Neuronal stem cell (in vitro differentiated cells): ENCODE results near the gene UGT1A4.
A peak's percentile ranks its signal among the peaks of the same experiment; 100 is the strongest.

Source experiments
- DNase-seq: peaks from one replicate; pipeline ENCODE4 v3.0.0-alpha.2; 2013; ENCODE audit warnings: low spot score
- H2AFZ ChIP-seq: one replicate; pipeline ENCODE4 v1.6.1; 2013; ENCODE audit warnings: mild to moderate bottlenecking, low read length, inconsistent platforms
- H2AK5ac ChIP-seq: 2 replicates; pipeline ENCODE4 v1.6.1; 2013; ENCODE audit warnings: low read depth, mild to moderate bottlenecking, inconsistent platforms, low read length, moderate library complexity, mixed read lengths
- H2BK120ac ChIP-seq: 2 replicates; pipeline ENCODE4 v1.6.1; 2013; ENCODE audit warnings: low read depth, mild to moderate bottlenecking, inconsistent platforms, low read length, moderate library complexity, mixed read lengths
- H2BK12ac ChIP-seq: one replicate; pipeline ENCODE4 v1.6.1; 2013; ENCODE audit warnings: low read length, inconsistent platforms
- H2BK15ac ChIP-seq: 2 replicates; pipeline ENCODE4 v1.6.1; 2013; ENCODE audit warnings: mild to moderate bottlenecking, low read length, inconsistent platforms, mixed read lengths
- H2BK5ac ChIP-seq: one replicate; pipeline ENCODE4 v1.6.1; 2013; ENCODE audit warnings: inconsistent platforms, mild to moderate bottlenecking, low read length, moderate library complexity
- H3K14ac ChIP-seq: one replicate; pipeline ENCODE4 v1.6.1; 2013; ENCODE audit warnings: low read length, inconsistent platforms
- H3K18ac ChIP-seq: 2 replicates; pipeline ENCODE4 v1.6.1; 2013; ENCODE audit warnings: low read length, inconsistent platforms
- H3K23ac ChIP-seq: 2 replicates; pipeline ENCODE4 v1.6.1; 2013; ENCODE audit warnings: low read depth, mild to moderate bottlenecking, mixed read lengths, low read length, inconsistent platforms; ENCODE audit not compliant: poor library complexity
- H3K27ac ChIP-seq: replicated peaks from 3 replicates; pipeline ENCODE4 v1.5.1; 2013; ENCODE audit warnings: low read length, inconsistent platforms
- H3K27me3 ChIP-seq, 3 experiments: 2 replicates each; pipeline ENCODE4 v1.6.1; 2013; ENCODE audit warnings: low read length in 3 of 3, mild to moderate bottlenecking in 2 of 3, inconsistent platforms in 1 of 3, low read depth in 1 of 3, mixed read lengths in 1 of 3, moderate library complexity in 1 of 3; ENCODE audit not compliant: control insufficient read depth in 3 of 3, insufficient read depth in 3 of 3
- H3K36me3 ChIP-seq, 2 donors: replicated peaks in 1 of 2; 2 replicates each; pipeline ENCODE4 v1.6.1; 2013; ENCODE audit warnings: low read length in 2 of 2; ENCODE audit not compliant: control insufficient read depth in 2 of 2, insufficient read depth in 2 of 2
- H3K4ac ChIP-seq: 2 replicates; pipeline ENCODE4 v1.6.1; 2013; ENCODE audit warnings: inconsistent platforms, mild to moderate bottlenecking, low read length, moderate library complexity
- H3K4me1 ChIP-seq, 2 donors: 1 replicate in 1 of 2; 2 replicates in 1 of 2; pipeline ENCODE4 v1.6.1; 2013; ENCODE audit warnings: low read length in 2 of 2, low read depth in 1 of 2; ENCODE audit not compliant: control insufficient read depth in 2 of 2, insufficient read depth in 1 of 2
- H3K4me2 ChIP-seq: one replicate; pipeline ENCODE4 v1.6.1; 2013; ENCODE audit warnings: mild to moderate bottlenecking, low read length, inconsistent platforms; ENCODE audit not compliant: insufficient read depth, poor library complexity, severe bottlenecking
- H3K4me3 ChIP-seq, 2 donors: 2 replicates each; pipeline ENCODE4 v1.5.1; 2013; ENCODE audit warnings: low read length in 2 of 2, mild to moderate bottlenecking in 2 of 2, inconsistent platforms in 1 of 2, moderate library complexity in 1 of 2
- H3K79me1 ChIP-seq: one replicate; pipeline ENCODE4 v1.6.1; 2013; ENCODE audit warnings: low read depth, mild to moderate bottlenecking, inconsistent platforms, low read length, moderate library complexity
- H3K9ac ChIP-seq: one replicate; pipeline ENCODE4 v1.6.1; 2013; ENCODE audit warnings: mild to moderate bottlenecking, low read depth, low read length, inconsistent platforms; ENCODE audit not compliant: poor library complexity
- H3K9me3 ChIP-seq, 2 donors: replicated peaks in 1 of 2; 2 replicates each; pipeline versions ENCODE3 to v1.6.1; 2013; ENCODE audit warnings: low read length in 2 of 2, mild to moderate bottlenecking in 2 of 2, inconsistent platforms in 1 of 2, low read depth in 1 of 2, mixed read lengths in 1 of 2, moderate library complexity in 1 of 2; ENCODE audit not compliant: control insufficient read depth in 2 of 2, insufficient read depth in 1 of 2
- H4K8ac ChIP-seq: one replicate; pipeline ENCODE4 v1.6.1; 2013; ENCODE audit warnings: low read depth, mild to moderate bottlenecking, inconsistent platforms, low read length, moderate library complexity
- H4K91ac ChIP-seq: one replicate; pipeline ENCODE4 v1.6.1; 2013; ENCODE audit warnings: low read length, low read depth, mild to moderate bottlenecking, inconsistent platforms; ENCODE audit not compliant: poor library complexity
- WGBS, 2 donors: extraction: QIAGEN DNeasy Blood & Tissue Kit; methylation state at CpG; one replicate each; pipeline ENCODE4 v1.1.7; 2013; ENCODE audit warnings: missing lambda C conversion rate in 2 of 2, mixed read lengths in 1 of 2; ENCODE audit not compliant: insufficient read length in 2 of 2, insufficient replicate concordance in 1 of 2; ENCODE audit errors: extremely low coverage in 2 of 2; 5-methylcytosine and 5-hydroxymethylcytosine counted together

Gene UGT1A4

GRCh38 chr2:233758141-233758540, 39.6 kb downstream of the UGT1A4 start:
- Histone ChIP-seq H3K18ac (no peak overlapping the region), H2BK12ac (no peak overlapping the region), H3K4me3 (no peak overlapping the region), H2AFZ (no peak overlapping the region), H2BK15ac (no peak overlapping the region), H3K4ac (no peak overlapping the region), H2BK5ac (no peak overlapping the region), H3K9me3 (peaks cover 0 to 7% of the 10 kb centered on the region in 2 donors), H3K4me2 (no peak overlapping the region), H3K27ac (no peak overlapping the region), H3K14ac (no peak overlapping the region), H2AK5ac (no peak overlapping the region), H3K4me1 (no peaks in the 10 kb centered on the region), H4K91ac (no peak overlapping the region), H3K9ac (no peak overlapping the region), H3K27me3 (no peaks in the 10 kb centered on the region), H3K79me1 (no peaks in the 10 kb centered on the region), H2BK120ac (no peak overlapping the region), H4K8ac (no peak overlapping the region), H3K23ac (no peak overlapping the region), H3K36me3 (no peaks in the 10 kb centered on the region)
- DNase-seq, result no peak

- H3K4ac ChIP-seq, result no peak overlapping the region
- H2AFZ ChIP-seq, result no peak overlapping the region
- H3K14ac ChIP-seq, result no peak overlapping the region
- H3K4me1 ChIP-seq, result no peaks in the 10 kb centered on the region
- H2BK120ac ChIP-seq, result no peak overlapping the region
- no peaks in the 10 kb centered on the region for H3K27me3 ChIP-seq
- no peak overlapping the region for H2AK5ac ChIP-seq
- no peak for DNase-seq
- no peak overlapping the region for H3K27ac ChIP-seq
- H3K9me3 ChIP-seq, result peaks cover 0 to 3% of the 10 kb centered on the region in 2 donors
- H2BK15ac ChIP-seq, result no peak overlapping the region
- no peaks in the 10 kb centered on the region for H3K36me3 ChIP-seq
- no peaks in the 10 kb centered on the region for H3K79me1 ChIP-seq
- no peak overlapping the region for H3K23ac ChIP-seq
- H3K18ac ChIP-seq, result no peak overlapping the region
- no peak overlapping the region for H3K9ac ChIP-seq
- H2BK5ac ChIP-seq, result no peak overlapping the region
- H3K4me2 ChIP-seq, result no peak overlapping the region
- H4K8ac ChIP-seq, result no peak overlapping the region
- H4K91ac ChIP-seq, result no peak overlapping the region
- H2BK12ac ChIP-seq, result no peak overlapping the region
- H3K4me3 ChIP-seq, result no peak overlapping the region
- WGBS, 2 donors, result no CpG with 5 or more reads among the region's 2 CpGs
Observed at GRCh38 chr2:233758849-233759248, 40.3 kb downstream of the UGT1A4 start.

DNA sequence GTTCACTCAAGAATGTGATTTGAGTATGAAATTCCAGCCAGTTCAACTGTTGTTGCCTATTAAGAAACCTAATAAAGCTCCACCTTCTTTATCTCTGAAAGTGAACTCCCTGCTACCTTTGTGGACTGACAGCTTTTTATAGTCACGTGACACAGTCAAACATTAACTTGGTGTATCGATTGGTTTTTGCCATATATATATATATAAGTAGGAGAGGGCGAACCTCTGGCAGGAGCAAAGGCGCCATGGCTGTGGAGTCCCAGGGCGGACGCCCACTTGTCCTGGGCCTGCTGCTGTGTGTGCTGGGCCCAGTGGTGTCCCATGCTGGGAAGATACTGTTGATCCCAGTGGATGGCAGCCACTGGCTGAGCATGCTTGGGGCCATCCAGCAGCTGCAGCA, 41.5 kb downstream of the UGT1A4 start, which contains the start of gene UGT1A1:
TSS of gene UGT1A1 (plus strand) at position 228 of the 400 bp plus-strand sequence. CDS start at position 246, 18 bp downstream.
- Histone ChIP-seq H2AFZ (peak within 1 kb of the TSS; percentile 6), H3K36me3 (no peaks in the 10 kb centered on the region), H4K8ac (no peak within 1 kb of the TSS), H3K18ac (peak within 1 kb of the TSS; percentile 67), H3K14ac (no peak within 1 kb of the TSS), H3K4me3 (no peak within 1 kb of the TSS), H3K4me2 (no peak within 1 kb of the TSS), H3K23ac (no peak within 1 kb of the TSS), H4K91ac (no peak within 1 kb of the TSS), H3K27ac (no peak within 1 kb of the TSS), H3K4me1 (no peaks in the 10 kb centered on the region), H2BK5ac (peak within 1 kb of the TSS; percentile 18), H2BK120ac (no peak within 1 kb of the TSS), H2BK12ac (no peak within 1 kb of the TSS), H3K9me3 (peaks cover 0 to under 1% of the 10 kb centered on the region in 2 donors), H3K27me3 (no peaks in the 10 kb centered on the region), H2AK5ac (no peak within 1 kb of the TSS), H2BK15ac (no peak within 1 kb of the TSS), H3K4ac (peak within 1 kb of the TSS; percentile 40), H3K79me1 (no peaks in the 10 kb centered on the region), H3K9ac (no peak within 1 kb of the TSS)
- no CpG with 5 or more reads among the region's 6 CpGs for WGBS, 2 donors
- no peak for DNase-seq

DNA sequence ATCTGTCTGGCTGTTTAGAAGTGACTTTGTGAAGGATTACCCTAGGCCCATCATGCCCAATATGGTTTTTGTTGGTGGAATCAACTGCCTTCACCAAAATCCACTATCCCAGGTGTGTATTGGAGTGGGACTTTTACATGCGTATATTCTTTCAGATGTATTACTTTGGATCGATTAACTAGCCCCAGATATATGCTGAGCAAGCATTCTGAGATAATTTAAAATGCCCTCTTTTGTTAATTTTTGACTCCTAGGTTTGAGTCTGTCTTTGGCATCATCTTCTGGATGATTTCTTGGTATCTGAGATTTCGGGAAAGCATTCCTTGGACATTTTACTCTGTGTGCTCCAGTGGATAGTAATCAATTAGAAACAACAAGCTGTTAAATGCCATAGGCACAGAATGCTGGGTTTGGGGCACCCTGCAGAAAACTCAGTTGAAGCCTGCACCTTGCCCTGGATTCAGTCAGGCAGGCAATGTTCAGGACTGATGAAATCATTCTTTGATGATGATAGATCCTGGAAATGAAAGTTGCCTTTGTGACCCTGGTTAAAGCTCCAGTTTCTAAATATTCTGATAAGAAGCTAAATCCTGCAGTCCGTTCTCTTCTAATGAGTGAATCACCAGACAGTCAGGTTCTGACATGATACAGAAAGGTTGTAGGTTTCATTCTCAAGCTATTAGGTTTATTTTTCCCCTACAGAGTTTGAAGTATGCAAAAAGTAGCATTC, 42.7 kb downstream of the UGT1A4 start:
- H3K18ac ChIP-seq, result no peak overlapping the region
- H3K14ac ChIP-seq, result no peak overlapping the region
- H2BK5ac ChIP-seq, result no peak overlapping the region
- H4K91ac ChIP-seq, result no peak overlapping the region
- no peaks in the 10 kb centered on the region for H3K4me1 ChIP-seq
- H2BK15ac ChIP-seq, result no peak overlapping the region
- WGBS, 2 donors, result no CpG with 5 or more reads among the region's 4 CpGs
- H3K4me3 ChIP-seq, result no peak overlapping the region
- H2BK120ac ChIP-seq, result no peak overlapping the region
- no peaks in the 10 kb centered on the region for H3K36me3 ChIP-seq
- DNase-seq, result no peak
- no peak overlapping the region for H3K4me2 ChIP-seq
- no peak overlapping the region for H3K27ac ChIP-seq
- no peak overlapping the region for H2AFZ ChIP-seq
- no peak overlapping the region for H2BK12ac ChIP-seq
- no peak overlapping the region for H2AK5ac ChIP-seq
- H4K8ac ChIP-seq, result no peak overlapping the region
- no peaks in the 10 kb centered on the region for H3K9me3 ChIP-seq
- no peaks in the 10 kb centered on the region for H3K79me1 ChIP-seq
- H3K23ac ChIP-seq, result no peak overlapping the region
- H3K27me3 ChIP-seq, result no peaks in the 10 kb centered on the region
- H3K4ac ChIP-seq, result no peak overlapping the region
- H3K9ac ChIP-seq, result no peak overlapping the region
